ENCODE results near the gene CAPN15.
"Not testable (repeated sequence)": the region's sequence is repeated elsewhere in the genome, so short reads cannot be mapped to it uniquely, and the experiment has no call there.

Gene CAPN15

GRCh38 chr16:527015-527903 lies at the start of gene CAPN15:
TSS of gene CAPN15 (plus strand) at chr16:527712. CDS start at chr16:546839, 19,127 bp downstream.
- FAIRE-seq: no peak

GRCh38 chr16:478287-478686 lies 49.2 kb upstream of the CAPN15 start:
- FAIRE-seq: not testable (repeated sequence)

DNA sequence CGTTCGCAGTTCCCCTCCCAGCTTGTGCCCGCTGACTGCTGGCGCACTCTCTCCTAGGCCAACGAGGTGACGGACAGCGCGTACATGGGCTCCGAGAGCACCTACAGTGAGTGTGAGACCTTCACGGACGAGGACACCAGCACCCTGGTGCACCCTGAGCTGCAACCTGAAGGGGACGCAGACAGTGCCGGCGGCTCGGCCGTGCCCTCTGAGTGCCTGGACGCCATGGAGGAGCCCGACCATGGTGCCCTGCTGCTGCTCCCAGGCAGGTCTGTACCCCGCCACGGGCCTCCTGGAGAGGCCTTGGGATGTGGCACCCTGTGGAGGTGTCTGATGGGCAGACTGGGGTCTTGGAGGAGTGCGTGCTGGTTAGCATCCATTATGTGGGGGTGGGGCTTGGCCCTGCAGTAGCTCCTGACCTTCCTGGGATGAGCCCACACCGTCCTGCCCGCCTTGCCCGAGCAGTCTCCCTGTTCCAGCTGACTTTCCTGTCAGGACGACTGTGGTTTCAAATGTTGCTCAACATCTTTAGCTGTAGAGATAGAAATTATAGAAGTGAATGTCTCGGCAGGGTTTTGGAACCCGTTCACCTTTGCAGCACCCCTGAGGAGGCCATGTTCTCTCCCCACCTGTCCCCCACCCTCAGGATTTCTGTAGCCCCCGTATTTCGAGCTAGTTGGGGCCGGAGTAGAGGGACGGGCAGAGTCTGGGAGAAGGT lies 44.9 kb upstream of the CAPN15 start:
- no peak for FAIRE-seq

DNA sequence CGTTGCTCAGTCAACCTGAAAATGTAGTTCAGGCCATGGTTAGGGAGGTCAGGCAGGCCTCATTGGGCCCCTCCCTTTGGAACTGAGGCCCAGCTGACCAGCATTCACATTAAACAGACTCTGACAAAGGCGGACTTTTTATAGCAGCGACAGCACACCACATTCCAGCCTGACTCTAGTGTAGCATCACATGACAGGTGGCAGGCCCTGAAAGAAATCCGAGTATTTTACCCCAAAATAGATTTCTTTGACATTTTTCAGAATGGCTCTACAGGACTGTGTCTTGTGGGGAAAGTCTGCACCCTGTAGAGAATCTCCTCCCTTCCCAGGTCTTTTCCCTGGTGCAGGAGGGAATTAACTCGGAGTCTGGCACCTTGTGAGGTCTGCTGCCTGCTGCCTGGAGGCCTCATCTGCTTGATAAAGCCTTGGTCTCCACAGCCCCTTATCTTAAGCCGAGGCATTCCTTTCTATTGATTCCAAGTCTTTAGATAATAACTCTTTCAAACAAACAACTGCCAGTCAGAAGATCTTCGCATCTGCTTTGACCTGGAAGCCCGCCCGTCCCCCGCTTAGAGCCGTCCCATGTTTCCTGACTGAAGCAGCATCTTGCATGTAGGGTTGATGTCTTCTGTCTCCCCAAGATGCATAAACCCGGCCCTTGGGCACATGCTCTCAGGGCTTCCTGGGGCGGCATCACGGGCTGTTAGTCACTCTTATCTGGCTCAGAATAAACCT lies 44.0 kb upstream of the CAPN15 start:
- FAIRE-seq: no peak

DNA sequence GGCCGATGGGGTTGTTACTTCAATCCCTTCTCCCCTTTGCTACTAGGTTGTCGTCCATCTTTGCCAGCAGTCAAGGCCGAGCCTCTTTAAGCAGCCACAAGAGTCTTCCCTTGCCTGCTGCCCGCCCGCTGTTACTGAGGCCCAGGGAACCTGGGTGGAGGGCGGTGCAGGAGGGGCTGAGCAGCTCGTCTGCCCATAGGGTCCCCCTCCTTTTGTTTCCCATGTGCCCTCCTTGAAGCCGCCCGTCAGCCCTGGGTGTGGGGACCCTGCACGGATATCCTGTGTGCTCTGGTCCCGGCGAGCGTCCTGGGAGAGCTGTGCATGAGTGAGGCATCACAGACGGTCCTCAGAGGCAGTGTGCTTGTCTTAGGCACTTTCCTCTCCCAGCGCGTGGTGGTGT lies 37.9 kb upstream of the CAPN15 start:
- FAIRE-seq: no peak

- no peak for FAIRE-seq
These were observed 36.7 kb upstream of the CAPN15 start for GRCh38 chr16:490768-491167.

DNA sequence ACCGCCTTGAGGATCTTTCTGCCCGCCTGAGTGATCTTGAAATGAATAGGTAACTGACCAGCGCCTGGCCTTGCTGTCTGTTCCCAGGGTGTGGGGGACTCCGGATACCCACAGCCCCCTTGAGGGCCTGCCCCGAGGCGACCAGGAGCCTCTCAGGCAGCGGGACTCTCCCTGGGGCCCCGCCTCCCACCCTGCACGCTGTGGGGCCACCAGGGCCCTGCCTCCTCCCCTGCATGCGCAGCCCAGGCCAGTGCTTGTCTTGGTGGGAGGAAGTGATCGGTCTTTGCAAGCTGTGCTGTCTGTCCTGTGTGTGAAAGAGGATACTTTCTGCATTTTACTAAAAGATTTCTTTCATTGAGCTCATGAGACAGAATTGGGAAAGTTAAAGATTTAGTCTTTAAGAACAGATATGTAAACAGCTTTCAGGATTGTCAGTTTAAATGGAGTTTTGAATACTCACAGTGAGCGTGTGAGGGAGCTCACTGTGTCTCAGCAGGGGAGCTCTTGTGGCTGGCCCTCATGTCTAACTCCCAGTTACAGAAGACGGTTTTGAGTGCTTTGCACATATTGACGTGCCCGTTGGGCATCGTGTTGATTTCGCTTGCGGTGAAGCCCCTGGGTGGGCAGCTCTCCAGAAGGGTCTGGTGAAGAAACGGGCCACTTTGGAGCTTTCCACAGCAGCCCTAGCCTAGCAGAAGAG lies 36.1 kb upstream of the CAPN15 start:
- no peak for FAIRE-seq

GRCh38 chr16:492211-492875 lies 35.2 kb upstream of the CAPN15 start:
- no peak for FAIRE-seq

GRCh38 chr16:494676-495075 lies 32.8 kb upstream of the CAPN15 start:
- peak; percentile 98 for FAIRE-seq

- no peak for FAIRE-seq
These were observed 32.3 kb upstream of the CAPN15 start for GRCh38 chr16:495127-495748.

DNA sequence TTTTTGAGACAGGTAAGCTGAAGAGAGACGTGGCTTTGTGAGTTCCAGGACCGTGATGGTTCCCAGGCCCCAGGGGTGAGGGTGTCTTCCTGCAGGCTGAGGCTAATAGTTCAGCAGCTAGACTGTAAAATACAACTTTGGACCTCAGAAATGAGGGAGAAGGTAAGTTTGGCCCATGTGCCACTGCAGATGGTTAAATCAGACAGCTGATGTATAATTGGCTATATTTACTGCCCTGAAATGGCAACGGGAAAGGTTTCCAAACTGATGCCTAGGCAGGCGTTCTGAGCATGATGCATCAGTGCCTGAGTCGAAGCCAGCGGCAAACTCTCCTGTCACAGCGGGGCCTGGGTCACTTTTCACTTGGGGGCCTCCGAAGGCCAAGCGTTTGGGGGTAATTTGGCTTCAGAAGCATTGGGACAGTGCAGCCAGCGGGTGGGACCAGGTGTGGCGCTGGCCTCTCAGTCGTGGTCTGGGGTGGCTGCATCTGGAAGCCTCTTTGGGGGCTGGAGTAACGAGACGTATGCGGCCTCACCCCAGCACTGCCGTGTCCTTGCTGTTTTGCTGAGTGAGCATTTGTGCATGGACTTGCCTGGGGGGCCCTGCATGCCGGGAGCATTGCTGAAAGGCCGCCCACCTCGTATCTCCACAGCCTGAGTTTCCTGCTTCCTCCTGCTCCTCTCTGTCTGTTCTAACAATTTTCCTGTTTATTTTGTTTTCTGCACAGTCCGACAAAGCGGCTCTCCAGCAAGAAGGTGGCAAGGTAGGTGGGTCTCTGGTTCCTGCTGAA lies 31.2 kb upstream of the CAPN15 start:
- FAIRE-seq: no peak

DNA sequence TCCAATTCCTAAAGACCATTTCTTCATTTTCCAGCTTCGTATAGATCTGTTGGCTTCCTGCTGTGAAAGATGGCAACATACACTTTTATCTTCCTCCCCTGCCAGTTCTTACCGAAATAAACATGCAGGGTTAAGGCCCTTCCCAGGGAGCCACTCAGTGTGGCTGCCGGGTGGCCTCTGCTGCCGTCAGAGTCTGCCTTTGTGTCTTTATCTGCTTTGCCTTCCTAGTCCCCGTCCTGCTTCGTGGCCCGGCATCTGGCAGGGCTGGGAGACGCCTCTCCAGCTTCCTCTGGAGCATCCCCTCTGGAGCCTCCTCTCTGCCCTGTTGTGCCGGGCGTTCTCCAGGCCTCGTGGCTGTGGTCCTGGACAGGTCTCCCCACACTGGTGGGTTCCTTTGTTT lies 30.3 kb upstream of the CAPN15 start:
- FAIRE-seq: no peak

DNA sequence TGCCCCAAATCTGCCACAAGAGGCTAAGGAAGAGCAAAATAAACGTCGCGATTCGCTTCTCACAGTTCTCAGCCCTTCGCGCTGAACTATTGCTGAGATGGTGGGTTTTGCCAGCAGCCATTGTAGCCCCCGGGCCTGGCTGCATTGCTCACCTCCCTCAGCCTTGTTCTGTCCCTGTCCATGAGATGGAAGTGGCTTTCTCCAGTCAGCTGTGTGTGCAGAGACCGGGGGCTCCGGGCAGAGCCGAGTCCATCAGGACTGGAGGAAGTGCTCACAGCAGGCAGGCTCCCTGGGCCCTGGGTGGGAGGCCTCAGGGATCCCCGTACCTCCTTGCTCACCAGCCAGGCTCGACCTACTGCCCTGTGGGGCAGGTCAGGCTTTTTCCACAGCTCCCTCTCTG lies 27.6 kb upstream of the CAPN15 start:
- no peak for FAIRE-seq

DNA sequence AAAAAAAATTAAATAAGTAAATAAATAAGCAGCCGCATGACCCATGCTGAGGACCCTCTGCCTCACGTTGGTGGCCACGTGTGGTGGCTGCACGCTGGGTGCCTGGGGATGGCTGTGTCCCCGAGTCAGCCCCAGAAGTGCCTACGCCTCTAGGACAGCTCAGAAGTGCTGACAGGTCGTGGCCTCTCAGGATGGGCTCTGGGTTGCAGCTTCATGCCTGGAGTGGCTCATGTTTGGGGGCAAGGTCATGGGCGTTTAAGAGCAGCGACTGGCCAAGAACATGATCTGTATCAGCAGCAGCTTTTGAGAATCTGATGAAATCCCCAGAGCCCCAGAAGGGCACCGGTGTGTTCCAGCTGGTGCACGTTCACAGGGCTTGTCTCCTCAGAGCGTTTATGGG lies 26.8 kb upstream of the CAPN15 start:
- no peak for FAIRE-seq

- no peak for FAIRE-seq
These were observed 25.2 kb upstream of the CAPN15 start for GRCh38 chr16:502179-502943.

- no peak for FAIRE-seq
These were observed 24.1 kb upstream of the CAPN15 start for GRCh38 chr16:503150-504071.

- no peak for FAIRE-seq
These were observed 21.9 kb upstream of the CAPN15 start for GRCh38 chr16:505479-506245.

DNA sequence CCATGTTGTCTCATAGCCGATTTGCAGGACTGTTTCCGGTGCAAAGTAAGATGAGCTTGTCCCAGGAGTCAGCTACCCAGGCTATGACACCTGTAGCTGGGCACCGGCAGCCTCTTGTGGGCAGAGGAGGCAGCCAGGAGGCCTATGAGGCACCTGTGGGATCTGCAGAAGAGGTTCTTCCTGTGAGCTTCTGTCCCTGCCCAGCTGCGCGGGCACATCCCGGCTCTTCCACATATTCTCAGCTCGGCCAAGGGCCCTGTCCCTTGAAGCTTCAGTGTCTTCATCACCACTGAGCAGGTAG lies 21.3 kb upstream of the CAPN15 start:
- FAIRE-seq: no peak
